ENCODE data around the gene PJVK.
"Not testable (repeated sequence)": the region's sequence is repeated elsewhere in the genome, so short reads cannot be mapped to it uniquely, and the experiment has no call there.

PJVK gene

DNA sequence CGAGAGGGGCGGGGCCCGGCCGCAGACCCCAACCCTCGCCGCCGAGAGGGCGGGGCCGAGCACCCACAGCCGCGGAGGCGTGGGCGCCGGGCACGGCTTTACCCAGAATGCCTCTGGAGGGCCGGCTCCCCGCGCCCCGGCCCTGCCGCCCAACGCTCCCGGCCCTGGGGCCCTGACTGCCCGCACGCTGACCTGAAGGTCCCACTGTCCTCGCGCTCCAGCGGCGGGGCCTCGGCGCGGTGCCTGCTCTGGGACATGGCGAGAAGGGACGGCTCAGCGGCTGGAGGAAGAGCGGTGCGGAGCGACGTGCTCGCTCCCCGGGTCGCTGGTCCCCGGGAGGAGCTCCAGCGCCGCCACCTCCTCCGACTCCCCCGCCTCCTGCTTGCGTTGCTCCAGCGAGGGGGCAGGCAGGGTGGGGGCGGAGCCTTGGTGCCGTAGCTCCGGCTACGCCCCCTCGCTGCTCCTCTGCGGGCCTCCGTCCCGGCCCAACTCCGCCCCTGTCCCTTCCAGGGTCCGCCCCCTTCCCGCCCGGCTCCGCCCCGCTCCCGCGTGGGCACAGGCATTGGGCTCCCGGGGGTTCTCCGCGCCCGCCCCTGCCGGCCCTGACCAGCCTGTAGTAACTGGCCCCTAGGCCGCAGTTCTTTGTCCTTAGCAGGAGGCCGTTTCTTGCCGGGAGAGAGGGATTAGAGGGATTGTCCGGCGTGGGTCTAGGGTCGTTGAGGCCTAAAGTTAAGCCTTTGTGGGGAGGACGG, at the start of gene PJVK, which contains the start of gene PRKRA:
PJVK (plus strand) TSS at position 605 of the 752 bp plus-strand sequence. CDS start 2,032 bp downstream, outside the sequence.
PRKRA (minus strand) TSS at position 402 of the 752 bp plus-strand sequence; CDS start at position 257, 145 bp downstream.
- DNase-seq = peak; percentile 64

DNA sequence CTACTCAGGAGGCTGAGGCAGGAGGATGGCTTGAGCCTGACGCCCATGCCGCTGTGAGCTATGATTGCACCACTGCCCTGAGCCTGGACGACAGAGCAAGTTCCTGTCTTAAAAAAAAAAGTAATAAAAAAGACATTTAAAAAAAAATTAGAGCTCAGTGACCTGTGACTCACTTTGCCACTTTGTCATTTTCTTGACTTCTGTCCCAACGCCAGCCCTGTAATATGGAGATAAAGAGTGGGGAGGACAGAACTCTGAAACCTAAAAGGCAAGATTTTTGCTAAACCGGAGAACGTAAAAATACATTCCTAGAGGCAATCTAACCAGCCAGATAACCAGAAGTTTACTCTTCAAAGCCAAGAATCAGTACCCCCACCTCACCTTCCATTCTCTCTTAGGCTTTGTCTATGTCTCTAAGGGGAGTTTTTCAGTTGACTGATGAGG, 49.2 kb upstream of the PJVK start:
- no peak for DNase-seq

DNA sequence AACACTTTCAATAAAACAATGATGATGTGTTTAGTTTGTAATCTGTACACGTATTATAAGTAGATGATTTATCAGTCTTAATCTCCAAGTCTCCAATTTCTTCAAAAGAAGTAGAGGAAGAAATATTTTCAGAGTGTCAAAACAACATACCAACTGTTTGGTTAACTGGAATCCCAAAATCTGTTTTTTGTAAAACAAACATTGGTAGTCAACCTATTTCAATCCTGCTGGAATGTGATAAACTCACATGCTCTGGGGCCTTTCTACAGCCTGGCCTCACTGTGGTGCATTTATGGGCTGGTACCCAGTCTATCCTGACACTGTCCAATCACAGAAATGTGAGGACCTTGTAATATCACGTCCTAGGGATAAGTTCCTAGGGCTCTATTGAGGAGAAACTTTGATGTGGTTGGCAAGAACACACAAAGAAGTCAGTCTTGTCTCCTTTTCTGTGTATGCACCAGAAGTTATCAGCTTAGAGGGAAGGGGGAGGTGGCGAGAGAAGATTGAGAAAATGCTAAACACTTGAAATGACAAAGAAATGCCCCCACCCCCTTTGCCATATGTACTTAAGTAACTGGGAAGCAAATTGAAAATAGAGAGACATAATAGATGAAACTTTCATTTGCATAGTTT, 47.4 kb upstream of the PJVK start:
- DNase-seq = no peak

DNA sequence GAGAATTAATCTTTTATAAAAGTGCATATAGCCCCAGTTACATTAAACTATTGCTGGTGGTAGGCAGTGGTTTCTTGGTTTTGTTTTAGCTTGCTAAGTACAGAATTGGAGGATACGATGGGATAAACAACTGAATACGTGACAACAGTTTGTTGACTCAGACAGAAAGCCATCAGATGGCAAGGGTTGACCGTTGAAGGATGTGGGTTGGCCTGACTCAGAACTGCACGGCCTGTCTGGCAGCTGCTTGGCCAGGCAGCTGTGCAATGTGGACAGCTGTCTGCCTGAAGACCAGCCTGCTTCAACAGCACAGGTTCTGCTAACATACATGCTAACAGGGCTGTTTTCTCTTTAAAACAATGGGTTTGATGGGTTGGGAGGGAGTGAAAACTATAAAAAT, 46.8 kb upstream of the PJVK start:
- no peak for DNase-seq

- DNase-seq = no peak
These were observed 41.9 kb upstream of the PJVK start for GRCh38 chr2:178409261-178409660.

DNA sequence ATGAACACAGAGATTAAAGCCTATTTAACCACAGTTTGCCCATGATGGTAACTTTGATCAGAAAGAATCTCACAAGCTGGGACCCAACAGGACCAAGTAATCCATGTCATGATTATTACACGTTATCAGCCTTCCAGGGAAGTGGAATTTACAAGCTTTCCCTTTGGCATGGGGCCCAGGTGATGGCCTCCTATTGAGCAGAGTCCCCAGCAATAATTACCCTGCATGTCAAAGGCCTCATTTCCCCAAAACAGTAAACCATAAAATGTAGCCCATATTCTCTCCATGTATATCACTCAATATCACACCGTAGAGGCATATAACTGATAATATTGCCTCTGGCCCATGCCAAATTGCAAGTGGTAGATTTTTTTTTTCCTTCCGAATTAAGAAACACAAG, 39.1 kb upstream of the PJVK start:
- no peak for DNase-seq

DNA sequence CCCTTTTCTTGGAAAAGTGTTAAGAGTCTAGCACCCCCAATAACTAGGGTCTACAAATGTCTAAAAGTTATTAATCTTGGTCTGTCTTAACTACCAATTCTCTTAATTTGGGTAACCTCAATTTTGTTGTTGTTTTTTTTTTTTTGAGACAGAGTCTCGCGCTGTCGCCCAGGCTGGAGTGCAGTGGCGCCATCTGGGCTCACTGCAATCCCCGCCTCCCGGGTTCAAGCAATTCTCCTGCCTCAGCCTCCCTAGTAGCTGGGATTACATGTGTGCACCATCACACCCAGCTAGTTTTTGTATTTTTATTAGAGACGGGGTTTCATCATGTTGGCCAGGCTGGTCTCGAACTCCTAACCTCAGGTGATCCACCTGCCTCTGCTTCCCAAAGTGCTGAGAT, 38.7 kb upstream of the PJVK start:
- not testable (repeated sequence) for DNase-seq

DNA sequence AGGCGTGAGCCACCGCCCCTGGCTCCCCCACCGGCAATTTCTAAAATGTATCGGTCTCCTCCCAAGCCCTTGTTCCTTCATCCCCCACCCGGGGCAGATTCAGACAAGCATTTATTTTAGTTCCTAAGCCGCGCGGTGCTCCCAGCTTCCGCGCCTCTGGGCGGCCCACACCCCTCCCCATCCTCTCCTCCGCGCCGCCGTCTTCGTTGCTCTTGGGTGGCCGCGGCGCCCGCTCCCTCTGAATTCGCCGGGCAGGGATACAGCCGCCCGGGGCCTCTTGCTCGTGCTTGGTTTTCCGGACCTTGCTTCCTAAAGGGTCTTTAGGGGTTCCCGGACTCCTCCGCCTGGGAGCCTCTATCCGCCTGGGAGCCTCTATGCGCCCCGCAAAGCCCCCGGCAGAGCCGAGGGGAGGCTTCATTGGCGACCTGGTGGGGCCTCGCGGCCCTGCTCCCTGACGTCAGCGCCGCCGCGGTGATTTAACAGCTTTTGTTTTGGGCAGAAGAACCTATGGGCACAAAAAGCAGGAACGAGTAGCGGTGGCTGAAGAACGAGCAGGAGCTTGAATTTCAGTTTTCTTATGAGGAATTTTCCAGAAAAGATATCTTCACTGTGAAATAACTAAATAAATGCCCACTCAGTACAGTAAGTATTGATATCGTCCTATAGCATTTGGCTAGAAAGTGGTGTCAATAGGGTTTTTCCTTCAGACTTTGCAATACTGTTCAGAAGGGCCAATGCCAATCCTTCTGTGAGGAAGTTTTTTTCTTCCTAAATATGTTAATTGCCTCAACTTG, 37.5 kb upstream of the PJVK start:
- peak; percentile 35 for DNase-seq

DNA sequence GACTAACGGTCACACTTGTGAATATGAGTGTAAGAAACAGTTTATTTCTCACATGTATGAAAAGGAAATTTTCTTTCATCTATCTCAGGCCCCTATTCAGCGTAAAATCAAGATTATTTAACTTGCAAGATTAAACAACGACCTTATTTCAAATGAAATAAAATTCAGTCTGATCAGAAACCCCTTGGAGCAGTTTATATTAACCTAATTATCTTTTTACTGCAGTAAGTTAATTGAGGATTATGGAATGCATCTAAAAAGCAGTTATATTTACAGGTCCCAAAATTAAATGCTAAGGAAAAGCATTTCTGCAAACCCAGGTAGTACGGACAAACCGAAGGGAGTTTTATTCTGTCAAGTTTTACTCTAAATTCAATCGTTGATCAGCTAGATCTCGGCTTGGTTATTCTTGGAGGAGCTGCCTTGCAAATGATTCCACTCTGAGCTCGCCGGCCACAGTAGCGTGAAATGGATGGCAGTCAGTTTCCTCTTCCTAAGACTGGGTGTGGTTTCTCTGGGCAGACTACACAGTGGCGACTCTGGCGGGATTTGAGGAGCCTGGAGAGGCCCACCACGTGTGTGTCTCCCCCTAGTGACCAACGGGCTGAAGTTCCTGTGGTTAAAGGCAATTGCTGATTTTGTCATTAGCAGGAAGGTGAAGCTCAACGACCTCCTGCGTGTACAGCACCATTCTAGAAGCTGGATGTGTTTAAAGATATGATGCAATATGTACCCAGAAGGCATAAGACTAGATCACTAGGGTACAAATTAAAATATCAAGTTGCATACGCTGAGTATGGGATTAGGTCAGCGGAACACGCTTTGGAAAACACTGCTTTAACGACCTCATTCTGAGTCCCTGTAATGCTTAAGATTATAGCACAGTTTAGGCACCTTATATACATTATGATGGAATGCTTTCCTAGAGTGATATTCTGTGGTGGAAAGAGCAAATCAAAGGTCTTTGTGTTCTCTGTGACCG, 36.6 kb upstream of the PJVK start:
- peak; percentile 88 for DNase-seq

DNA sequence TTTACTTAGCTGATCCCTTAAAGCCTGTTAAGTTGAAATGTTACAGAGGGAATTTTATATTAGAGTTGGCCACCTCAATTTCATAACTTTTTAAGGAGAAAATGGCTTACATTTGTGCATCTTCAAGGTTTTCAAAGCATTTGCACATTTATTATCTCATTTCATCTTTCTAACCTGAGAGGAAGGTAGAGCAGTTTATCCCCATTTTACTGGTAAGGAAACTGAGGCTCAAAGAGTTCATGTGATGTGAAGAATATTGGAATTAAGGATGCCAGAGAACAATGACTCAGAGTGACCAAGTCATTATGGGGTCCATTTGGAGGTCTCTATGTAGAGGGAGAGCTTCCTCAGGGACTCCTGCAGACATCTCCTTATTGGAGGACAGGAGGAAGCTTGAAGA, 35.2 kb upstream of the PJVK start:
- no peak for DNase-seq

DNA sequence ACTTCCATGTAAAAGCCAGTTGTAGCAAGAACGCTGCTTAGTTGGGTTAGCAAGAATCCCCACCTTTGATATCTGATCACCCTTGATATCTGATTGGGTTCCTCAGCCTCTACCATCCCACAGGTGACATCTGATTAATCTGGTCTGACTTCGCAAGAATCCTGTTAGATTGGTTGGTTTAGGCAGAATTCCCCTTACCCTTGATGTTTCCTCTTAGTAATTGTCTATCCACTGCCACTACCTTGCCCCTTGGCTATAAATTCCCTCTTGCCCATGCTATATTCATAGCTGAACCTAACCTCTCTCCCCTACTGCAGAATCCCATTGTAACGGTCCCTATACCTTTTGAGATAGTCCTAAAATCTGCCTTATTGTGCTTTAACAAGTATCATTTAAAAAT, 33.3 kb upstream of the PJVK start:
- no peak for DNase-seq

DNA sequence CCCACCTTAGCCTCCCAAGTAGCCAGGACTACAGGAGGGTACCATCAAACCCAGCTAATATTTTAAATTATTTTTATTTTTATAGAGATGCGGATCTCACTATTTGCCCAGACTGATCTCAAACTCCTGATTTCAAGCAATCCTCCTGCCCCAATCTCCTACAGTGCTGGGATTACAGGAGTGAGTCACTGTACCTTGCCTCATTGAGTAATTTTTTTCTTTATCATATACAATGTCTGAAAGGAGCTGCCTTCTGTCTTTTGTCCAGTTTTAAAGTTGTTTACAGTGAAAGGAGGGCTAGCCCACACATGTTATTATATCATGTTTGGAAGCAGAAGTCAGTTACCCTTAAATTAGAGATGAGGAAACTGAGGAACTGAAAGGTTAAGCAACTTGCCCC, 32.8 kb upstream of the PJVK start:
- DNase-seq = no peak

DNA sequence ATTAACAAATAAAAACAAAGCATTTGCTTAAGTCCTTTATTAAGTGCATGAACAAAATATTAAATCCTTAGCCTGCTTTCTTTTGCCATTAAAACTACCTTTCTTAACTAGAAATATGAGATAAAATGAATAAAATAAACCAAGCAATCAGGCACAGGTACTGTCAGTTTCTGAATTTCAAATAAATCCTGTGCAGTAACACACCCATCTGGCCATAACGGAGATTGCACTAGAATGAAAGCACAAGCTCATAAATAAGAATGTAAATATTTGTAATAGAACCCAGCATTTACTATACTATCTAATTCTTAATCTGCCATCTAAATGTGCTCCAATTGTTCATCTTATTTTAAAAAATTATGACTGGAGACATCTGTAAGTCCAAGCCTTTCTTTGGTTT, 32.1 kb upstream of the PJVK start:
- DNase-seq = no peak

- no peak for DNase-seq
These were observed 30.6 kb upstream of the PJVK start for GRCh38 chr2:178420463-178420999.

DNA sequence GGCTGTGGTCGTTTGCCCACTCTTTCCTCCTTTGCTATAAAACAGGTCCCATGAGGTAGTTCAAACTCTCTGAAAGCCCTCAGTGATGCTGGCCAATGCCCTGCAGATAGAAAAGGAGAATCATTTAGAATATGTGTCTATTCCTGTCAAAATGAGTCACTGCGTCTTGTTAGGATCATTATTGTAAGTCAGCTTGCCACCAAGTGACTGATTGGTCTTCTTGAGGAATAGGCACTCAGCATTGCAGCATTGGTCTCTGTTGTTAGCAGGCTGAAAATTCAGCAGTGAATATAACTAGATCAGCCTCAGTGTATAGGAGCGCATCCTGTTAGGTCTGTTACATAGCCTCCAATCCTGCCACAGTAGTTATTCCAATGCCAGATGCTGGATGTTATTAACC, 29.1 kb upstream of the PJVK start:
- no peak for DNase-seq

DNA sequence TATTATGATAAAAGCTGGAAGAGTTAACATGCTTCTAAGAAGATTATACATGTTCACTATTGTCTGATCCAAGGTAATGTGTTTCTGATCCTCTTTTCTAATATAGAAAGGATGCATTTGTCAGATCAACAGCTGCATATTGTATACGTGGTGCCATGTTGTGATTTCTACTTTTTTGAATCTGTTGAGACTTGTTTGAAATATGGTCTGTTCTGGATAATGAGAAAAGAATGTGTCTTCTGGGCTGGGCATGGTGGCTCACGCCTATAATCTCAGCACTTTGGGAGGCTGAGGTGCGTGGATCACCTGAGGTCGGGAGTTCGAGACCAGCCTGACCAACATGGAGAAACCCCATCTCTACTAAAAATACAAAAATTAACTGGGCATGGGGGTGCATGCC, 27.4 kb upstream of the PJVK start:
- DNase-seq = not testable (repeated sequence)

DNA sequence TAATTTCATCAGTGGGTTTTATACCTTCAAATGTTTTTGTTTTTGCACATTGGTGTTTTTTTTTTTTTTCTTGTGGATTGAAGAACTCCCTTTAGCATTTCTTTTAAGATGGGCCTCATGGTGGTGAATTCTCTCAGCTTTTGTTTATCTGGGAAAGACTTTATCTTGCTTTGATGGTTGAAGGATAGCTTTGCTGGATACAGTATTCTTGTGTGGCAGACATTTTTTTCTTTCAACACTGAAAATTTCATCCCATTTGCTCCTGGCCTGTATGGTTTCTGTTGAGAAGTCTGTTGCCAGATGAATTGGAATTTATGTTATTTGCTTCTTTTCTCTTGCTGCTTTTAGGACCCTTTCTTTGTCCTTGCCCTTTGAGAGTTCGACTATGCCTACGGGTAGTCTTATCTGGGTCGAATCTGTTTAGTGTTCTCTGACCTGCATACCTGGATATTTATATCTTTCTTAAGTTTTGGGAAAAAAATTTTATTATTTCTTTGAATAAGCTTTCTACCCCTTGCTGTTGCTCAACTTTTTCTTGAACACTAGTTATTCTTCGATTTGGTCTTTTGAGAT, 25.8 kb upstream of the PJVK start:
- DNase-seq = no peak

DNA sequence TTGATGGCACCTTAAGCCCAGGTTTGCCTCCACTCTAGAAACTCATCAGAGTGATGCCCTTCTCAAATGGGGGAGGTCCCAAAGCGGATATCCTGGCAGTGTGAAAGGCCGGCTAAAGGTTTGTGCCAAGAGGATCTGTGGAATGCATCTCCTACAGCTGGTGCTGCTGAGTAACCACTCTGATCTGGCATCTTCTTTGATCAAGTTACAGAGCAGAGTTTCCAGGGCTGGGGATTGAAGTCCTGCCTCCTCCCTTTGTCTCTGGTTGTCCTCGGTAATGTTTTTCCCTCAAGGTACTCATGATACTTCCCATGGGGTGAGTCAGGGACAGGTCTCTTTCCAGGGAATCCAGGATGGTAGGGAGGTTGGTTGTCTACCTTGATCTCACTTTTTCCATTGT, 24.8 kb upstream of the PJVK start:
- DNase-seq = no peak

DNA sequence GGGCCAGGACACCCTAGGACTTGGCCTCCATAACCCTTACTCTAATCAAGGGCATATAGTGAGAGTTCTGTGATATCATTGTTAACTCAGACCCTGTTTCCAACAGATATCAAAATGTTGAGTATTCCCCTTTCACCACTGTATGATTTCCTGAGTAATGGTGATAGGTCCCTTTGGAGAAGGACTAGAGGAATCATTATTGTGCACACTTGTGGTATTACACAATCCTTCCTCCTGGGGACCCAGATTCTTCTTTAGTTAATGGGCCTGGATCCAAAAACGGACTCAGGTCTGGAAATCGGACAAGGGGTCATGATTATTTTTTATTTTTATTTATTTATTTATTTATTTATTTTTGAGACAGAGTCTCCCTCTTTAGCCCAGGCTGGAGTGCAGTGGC, 23.7 kb upstream of the PJVK start:
- no peak for DNase-seq

- DNase-seq = no peak
These were observed 22.8 kb upstream of the PJVK start for GRCh38 chr2:178428396-178428806.

DNA sequence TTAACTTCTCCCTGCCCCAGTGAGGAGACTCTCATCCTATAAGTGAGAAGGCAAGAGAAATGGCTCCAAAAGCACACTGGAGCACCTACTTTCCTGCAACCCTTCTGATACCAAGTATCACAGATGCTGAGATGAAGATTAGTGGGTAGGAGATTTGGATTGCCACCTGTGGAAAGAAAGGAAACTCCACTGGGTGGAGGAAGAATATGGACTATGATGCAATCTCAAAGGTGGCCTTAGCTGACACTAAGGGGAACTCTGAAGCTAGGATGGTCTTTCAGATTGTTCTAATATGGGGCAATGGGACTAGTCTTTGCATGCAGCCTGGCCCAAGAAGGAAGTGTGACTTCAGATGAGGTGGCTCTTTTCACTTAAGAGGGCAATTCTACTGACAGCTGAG, 21.8 kb upstream of the PJVK start:
- DNase-seq = no peak

DNA sequence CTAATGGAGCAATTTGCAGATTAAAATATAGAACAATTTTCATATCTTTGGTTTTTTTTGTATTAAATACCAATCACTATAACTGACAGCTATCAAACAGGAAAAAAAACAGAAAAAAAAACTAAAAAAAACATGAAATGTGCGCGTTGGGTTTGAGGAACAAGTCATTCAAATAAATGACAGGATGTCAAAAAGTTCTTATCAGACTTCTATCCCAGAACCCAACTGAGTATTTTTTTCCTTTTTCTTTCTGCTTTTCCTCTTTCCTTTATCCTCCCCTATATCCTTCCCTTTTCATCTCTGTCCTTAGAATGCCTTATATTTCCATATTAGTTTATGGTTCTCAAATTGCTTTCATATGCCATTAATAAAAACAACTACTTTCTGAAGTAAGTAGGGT, 14.5 kb upstream of the PJVK start:
- DNase-seq = no peak

Measured in NCI-H524 treated with DMSO at 0.1 percent for 48 hours (cell line).